HepG2 (cell line): Measurements from ENCODE around the gene RPS23. TPM values are rescaled to one million over a fixed set of nuclear protein-coding genes. Genes with fewer than 3 reads are reported as not detected.
A peak's percentile ranks its signal among the peaks of the same experiment; 100 is the strongest.

Source experiments
- ERF ChIP-seq: IDR thresholded peaks from 2 replicates; pipeline ENCODE4 v1.6.1; 2018; ENCODE audit warnings: missing biosample characterization, missing genetic modification reagents
- MTA3 ChIP-seq: sonication (generic); formaldehyde crosslinking; IDR thresholded peaks from 2 replicates; pipeline ENCODE4 v1.4.0; 2020; ENCODE audit warnings: missing genetic modification reagents
- PAWR ChIP-seq: sonication (generic); formaldehyde crosslinking; IDR thresholded peaks from 2 replicates; pipeline ENCODE4 v1.4.0; 2020; ENCODE audit warnings: missing genetic modification reagents, mild to moderate bottlenecking, borderline replicate concordance
- PHF20 ChIP-seq: sonication (generic); formaldehyde crosslinking; IDR thresholded peaks from 2 replicates; pipeline ENCODE4 v1.5.0; 2020; ENCODE audit warnings: mild to moderate bottlenecking, missing genetic modification reagents
- SAP130 ChIP-seq: IDR thresholded peaks from 2 replicates; pipeline ENCODE4 v1.6.1; 2016; ENCODE audit warnings: low read depth
- SETDB1 ChIP-seq: sonication (generic); formaldehyde crosslinking; IDR thresholded peaks from 2 replicates; pipeline ENCODE4 v1.5.1; 2020; ENCODE audit warnings: missing genetic modification reagents, mild to moderate bottlenecking, borderline replicate concordance
- ZNF264 ChIP-seq: sonication (generic); formaldehyde crosslinking; IDR thresholded peaks from 2 replicates; pipeline ENCODE4 v1.4.0; 2020; ENCODE audit warnings: missing genetic modification reagents
- ZNF329 ChIP-seq: sonication (generic); formaldehyde crosslinking; IDR thresholded peaks from 2 replicates; pipeline ENCODE4 v1.9.0; 2021; ENCODE audit warnings: low read depth, mild to moderate bottlenecking, missing genetic modification reagents
- ZSCAN25 ChIP-seq: sonication (generic); formaldehyde crosslinking; IDR thresholded peaks from 2 replicates; pipeline ENCODE4 v1.8.0; 2022; ENCODE audit warnings: mild to moderate bottlenecking, missing genetic modification reagents
- polyA plus RNA-seq, 8 experiments: library from polyadenylated mRNA; depleted of rRNA in 3 of 8; stranded (reverse) in 7 of 8; unstranded in 1 of 8; fragments of >200 nt; fragmentation: Illumina TruSeq in 4 of 8; extraction: Trizol in 4 of 8; gene quantifications; 2 replicates each; pipeline versions ENCODE4 v1.2.1 to v1.2.3, GENCODE V29; 2011 to 2016; ENCODE audit warnings: low read depth in 4 of 8, missing spikeins in 1 of 8, mixed read lengths in 1 of 8; ENCODE audit not compliant: insufficient read depth in 1 of 8
- total RNA-seq, 5 experiments: library from RNA; depleted of rRNA; stranded (reverse); fragments of >200 nt; fragmentation: Illumina TruSeq; extraction: Trizol; gene quantifications; 2 replicates each; pipeline ENCODE4 v1.2.3, GENCODE V29; 2016; ENCODE audit warnings: low read depth in 1 of 5
- TF ChIP-seq, protein P1 (sequence below): sonication (generic); formaldehyde crosslinking; IDR thresholded peaks from 2 replicates; pipeline ENCODE4 v1.5.0; 2020; ENCODE audit warnings: mild to moderate bottlenecking, missing genetic modification reagents, borderline replicate concordance
- TF ChIP-seq, protein P2 (sequence below): sonication (generic); formaldehyde crosslinking; IDR thresholded peaks from 2 replicates; pipeline ENCODE4 v1.5.1; 2020; ENCODE audit warnings: missing genetic modification reagents, mild to moderate bottlenecking, borderline replicate concordance
- TF ChIP-seq, protein P3 (sequence below): IDR thresholded peaks from 2 replicates; pipeline ENCODE4 v1.6.1; 2016; ENCODE audit warnings: mild to moderate bottlenecking
- TF ChIP-seq, protein P4 (sequence below): sonication (generic); formaldehyde crosslinking; IDR thresholded peaks from 2 replicates; pipeline ENCODE4 v1.4.0; 2020; ENCODE audit warnings: low read depth, mild to moderate bottlenecking, missing genetic modification reagents
- TF ChIP-seq, protein P5 (sequence below): sonication (generic); formaldehyde crosslinking; conservative IDR thresholded peaks from 2 replicates; pipeline ENCODE4 v1.4.0; 2020; ENCODE audit warnings: missing genetic modification reagents

The RPS23 gene
- total and polyA plus RNA-seq, 2 of the 13 experiments (the other 11 are each of a cell fraction or from before 2014, with no cell fraction given) = 3,088 to 3,235 TPM

DNA sequence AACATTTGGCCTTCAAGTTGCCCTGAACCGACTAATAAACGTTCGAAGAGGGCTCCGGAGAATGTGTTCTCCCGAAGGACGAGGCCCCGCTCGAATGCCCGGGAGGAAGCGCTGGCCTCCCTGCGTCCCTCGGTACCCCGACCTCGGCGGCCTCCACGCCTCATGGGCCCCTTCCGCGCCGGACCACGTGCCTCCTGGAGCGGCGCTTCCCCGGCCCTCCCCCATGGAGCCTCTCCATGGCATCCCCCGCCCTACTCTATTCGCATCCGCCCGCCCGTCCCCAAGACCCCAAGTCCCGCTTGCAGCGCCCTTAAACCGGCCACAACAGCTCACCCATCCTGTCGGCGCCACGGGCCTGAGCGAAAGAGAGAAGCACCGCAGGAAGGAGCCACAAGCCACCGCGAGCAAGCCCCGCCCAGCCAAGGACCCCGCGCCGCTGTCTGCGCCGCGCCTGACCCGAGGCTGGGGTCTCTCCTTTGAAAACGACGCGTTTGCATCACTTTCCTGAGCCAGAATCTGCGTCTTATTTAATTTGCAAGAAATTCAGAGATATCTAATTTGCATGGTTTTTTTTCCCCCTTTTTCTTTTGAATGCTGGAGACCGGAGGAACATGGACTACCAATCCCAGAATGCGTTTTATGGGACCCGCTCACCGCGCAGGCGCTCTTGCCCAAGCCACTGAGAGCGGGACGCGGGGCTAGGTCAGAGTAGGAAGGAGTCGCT lies at the start of gene RPS23 (continued):
- TF ChIP-seq, protein P1, sequence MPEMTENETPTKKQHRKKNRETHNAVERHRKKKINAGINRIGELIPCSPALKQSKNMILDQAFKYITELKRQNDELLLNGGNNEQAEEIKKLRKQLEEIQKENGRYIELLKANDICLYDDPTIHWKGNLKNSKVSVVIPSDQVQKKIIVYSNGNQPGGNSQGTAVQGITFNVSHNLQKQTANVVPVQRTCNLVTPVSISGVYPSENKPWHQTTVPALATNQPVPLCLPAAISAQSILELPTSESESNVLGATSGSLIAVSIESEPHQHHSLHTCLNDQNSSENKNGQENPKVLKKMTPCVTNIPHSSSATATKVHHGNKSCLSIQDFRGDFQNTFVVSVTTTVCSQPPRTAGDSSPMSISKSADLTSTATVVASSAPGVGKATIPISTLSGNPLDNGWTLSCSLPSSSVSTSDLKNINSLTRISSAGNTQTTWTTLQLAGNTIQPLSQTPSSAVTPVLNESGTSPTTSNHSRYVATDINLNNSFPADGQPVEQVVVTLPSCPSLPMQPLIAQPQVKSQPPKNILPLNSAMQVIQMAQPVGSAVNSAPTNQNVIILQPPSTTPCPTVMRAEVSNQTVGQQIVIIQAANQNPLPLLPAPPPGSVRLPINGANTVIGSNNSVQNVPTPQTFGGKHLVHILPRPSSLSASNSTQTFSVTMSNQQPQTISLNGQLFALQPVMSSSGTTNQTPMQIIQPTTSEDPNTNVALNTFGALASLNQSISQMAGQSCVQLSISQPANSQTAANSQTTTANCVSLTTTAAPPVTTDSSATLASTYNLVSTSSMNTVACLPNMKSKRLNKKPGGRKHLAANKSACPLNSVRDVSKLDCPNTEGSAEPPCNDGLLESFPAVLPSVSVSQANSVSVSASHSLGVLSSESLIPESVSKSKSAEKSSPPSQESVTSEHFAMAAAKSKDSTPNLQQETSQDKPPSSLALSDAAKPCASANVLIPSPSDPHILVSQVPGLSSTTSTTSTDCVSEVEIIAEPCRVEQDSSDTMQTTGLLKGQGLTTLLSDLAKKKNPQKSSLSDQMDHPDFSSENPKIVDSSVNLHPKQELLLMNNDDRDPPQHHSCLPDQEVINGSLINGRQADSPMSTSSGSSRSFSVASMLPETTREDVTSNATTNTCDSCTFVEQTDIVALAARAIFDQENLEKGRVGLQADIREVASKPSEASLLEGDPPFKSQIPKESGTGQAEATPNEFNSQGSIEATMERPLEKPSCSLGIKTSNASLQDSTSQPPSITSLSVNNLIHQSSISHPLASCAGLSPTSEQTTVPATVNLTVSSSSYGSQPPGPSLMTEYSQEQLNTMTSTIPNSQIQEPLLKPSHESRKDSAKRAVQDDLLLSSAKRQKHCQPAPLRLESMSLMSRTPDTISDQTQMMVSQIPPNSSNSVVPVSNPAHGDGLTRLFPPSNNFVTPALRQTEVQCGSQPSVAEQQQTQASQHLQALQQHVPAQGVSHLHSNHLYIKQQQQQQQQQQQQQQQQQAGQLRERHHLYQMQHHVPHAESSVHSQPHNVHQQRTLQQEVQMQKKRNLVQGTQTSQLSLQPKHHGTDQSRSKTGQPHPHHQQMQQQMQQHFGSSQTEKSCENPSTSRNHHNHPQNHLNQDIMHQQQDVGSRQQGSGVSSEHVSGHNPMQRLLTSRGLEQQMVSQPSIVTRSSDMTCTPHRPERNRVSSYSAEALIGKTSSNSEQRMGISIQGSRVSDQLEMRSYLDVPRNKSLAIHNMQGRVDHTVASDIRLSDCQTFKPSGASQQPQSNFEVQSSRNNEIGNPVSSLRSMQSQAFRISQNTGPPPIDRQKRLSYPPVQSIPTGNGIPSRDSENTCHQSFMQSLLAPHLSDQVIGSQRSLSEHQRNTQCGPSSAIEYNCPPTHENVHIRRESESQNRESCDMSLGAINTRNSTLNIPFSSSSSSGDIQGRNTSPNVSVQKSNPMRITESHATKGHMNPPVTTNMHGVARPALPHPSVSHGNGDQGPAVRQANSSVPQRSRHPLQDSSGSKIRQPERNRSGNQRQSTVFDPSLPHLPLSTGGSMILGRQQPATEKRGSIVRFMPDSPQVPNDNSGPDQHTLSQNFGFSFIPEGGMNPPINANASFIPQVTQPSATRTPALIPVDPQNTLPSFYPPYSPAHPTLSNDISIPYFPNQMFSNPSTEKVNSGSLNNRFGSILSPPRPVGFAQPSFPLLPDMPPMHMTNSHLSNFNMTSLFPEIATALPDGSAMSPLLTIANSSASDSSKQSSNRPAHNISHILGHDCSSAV (CRISPR knock-in tag) = no peak
- TF ChIP-seq PHF20 (peak; percentile 68), ZNF329 (0 out of 2 replicates have a peak, but pooled peaks have one; percentile 32), ERF (CRISPR knock-in tag) (peak; percentile 67; the same call in 1 of the 2 replicates), SAP130 (CRISPR knock-in tag) (peak; percentile 74), ZNF264 (peak; percentile 73; the same call in 1 of the 2 replicates), MTA3 (no peak), ZSCAN25 (CRISPR knock-in tag) (no peak), SETDB1 (no peak), PAWR (no peak)
- TF ChIP-seq, protein P2, sequence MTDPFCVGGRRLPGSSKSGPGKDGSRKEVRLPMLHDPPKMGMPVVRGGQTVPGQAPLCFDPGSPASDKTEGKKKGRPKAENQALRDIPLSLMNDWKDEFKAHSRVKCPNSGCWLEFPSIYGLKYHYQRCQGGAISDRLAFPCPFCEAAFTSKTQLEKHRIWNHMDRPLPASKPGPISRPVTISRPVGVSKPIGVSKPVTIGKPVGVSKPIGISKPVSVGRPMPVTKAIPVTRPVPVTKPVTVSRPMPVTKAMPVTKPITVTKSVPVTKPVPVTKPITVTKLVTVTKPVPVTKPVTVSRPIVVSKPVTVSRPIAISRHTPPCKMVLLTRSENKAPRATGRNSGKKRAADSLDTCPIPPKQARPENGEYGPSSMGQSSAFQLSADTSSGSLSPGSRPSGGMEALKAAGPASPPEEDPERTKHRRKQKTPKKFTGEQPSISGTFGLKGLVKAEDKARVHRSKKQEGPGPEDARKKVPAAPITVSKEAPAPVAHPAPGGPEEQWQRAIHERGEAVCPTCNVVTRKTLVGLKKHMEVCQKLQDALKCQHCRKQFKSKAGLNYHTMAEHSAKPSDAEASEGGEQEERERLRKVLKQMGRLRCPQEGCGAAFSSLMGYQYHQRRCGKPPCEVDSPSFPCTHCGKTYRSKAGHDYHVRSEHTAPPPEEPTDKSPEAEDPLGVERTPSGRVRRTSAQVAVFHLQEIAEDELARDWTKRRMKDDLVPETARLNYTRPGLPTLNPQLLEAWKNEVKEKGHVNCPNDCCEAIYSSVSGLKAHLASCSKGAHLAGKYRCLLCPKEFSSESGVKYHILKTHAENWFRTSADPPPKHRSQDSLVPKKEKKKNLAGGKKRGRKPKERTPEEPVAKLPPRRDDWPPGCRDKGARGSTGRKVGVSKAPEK (CRISPR knock-in tag) = no peak; the same call in 1 of the 2 replicates
- TF ChIP-seq, protein P3, sequence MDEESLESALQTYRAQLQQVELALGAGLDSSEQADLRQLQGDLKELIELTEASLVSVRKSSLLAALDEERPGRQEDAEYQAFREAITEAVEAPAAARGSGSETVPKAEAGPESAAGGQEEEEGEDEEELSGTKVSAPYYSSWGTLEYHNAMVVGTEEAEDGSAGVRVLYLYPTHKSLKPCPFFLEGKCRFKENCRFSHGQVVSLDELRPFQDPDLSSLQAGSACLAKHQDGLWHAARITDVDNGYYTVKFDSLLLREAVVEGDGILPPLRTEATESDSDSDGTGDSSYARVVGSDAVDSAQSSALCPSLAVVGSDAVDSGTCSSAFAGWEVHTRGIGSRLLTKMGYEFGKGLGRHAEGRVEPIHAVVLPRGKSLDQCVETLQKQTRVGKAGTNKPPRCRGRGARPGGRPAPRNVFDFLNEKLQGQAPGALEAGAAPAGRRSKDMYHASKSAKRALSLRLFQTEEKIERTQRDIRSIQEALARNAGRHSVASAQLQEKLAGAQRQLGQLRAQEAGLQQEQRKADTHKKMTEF (CRISPR knock-in tag) = peak; percentile 48; the same call in 1 of the 2 replicates
- TF ChIP-seq, protein P4, sequence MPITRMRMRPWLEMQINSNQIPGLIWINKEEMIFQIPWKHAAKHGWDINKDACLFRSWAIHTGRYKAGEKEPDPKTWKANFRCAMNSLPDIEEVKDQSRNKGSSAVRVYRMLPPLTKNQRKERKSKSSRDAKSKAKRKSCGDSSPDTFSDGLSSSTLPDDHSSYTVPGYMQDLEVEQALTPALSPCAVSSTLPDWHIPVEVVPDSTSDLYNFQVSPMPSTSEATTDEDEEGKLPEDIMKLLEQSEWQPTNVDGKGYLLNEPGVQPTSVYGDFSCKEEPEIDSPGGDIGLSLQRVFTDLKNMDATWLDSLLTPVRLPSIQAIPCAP = no peak
- TF ChIP-seq, protein P5, sequence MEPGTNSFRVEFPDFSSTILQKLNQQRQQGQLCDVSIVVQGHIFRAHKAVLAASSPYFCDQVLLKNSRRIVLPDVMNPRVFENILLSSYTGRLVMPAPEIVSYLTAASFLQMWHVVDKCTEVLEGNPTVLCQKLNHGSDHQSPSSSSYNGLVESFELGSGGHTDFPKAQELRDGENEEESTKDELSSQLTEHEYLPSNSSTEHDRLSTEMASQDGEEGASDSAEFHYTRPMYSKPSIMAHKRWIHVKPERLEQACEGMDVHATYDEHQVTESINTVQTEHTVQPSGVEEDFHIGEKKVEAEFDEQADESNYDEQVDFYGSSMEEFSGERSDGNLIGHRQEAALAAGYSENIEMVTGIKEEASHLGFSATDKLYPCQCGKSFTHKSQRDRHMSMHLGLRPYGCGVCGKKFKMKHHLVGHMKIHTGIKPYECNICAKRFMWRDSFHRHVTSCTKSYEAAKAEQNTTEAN (CRISPR knock-in tag) = peak; percentile 68; the same call in 1 of the 2 replicates
